GM18858 (cell line): ENCODE data around the gene CARD9.

Source experiments
- ATAC-seq: cut with Tn5 transposase; IDR thresholded peaks from one replicate; pipeline ENCODE4 v1.9.1; 2021; ENCODE audit not compliant: unreplicated experiment

CARD9 gene

DNA sequence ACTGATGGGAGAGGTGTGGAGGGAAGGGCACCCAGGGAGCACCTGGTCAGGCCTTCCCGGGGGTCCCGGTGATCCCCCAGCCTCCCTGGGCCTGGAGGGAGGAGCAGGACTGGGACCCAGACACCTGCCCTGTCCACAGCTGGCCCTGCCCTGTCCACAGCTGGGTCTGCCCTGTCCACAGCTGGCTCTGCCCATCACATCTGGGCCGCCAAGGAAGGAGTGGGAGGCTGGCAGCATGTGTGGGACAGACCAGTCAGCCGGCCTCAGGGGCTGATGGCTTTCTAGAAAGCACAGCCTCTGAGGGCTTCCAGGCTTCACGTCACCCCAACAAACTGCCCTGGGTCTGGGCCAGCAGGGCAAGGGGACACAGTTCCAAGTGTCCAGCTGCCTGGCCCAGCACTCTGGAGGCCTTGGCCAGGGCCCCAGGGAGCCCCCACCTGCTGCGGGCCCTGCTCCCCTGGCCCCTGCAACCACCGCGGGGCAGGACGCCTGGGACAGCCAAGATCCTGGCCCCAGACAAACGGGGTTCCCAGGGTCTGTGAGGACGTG, 22.1 kb downstream of the CARD9 start:
- no peak for ATAC-seq

DNA sequence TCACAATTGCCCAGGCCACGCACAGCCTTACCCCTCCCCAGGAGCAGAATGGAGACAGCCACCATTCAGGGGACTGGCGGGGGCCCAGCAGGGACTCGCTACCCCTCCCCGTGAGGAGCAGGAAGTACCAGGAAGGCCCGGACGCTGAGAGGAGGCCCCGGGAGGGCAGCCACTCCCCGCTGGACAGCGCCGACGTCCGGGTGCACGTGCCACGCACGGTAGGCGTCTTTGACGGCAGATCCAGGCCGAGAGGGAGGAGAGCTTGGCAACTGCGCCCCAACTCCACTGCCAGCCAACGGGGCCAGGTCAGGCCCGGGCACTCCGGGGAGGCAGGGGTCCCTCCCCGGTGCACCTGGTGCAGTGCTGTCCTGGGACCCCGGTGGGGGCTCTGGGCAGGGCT, 23.9 kb downstream of the CARD9 start:
- no peak for ATAC-seq

DNA sequence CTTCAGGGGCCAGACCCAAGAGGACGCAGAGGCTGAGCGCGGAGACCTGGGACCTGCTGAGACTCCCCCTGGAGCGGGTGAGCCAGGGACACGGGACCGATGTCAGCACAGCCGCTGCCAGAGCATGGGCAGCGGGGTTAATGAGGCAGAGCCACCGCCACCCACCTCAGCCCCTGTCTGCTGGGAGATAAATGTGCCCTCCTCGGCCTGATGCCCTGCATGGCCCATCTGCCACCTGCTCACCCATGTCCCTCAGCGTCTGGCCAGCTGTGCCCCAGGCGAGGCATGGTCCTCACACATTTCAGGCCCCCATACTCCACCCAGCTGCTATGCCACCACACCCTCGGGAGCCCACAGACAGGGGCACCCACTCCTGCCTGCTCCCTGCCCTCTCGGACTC, 24.8 kb downstream of the CARD9 start:
- ATAC-seq = no peak

DNA sequence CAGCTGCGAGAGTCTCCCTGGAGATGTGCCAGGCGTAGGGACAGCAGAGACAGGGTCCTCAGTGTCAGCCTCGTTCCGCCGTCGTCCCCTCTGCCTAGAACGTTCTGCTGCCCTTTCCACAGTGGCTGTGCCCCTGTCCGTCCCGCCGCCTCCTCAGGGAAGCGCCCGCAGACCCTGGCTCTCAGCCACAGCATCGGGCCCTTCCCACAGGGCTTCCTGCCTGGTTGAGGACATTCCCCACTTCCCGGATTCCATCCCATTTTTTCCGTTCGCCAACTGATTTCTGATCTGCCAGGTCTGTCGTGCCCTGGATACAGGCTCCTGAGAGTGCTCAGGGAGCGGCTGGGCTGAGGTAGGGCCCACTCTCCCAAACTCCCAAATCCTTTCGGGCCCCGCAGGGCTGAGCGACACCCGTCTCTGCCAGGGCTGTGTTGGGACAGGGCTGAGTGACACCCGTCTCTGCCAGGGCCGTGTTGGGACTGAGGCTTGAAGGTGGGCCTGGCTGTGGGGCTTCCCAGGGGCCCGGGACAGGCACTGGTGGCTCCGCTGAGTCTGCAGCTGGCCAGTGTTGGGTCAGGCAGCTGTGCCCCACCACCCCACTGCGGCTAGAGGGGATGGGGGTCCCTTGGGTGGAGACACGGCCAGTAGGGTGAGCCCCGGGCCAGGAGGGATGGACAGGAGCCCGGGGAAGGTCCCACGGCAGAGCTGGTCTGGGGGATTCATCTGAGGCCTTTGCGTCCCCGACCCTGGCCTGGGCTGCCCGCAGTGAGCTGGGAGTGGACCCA, 25.8 kb downstream of the CARD9 start:
- ATAC-seq = no peak

DNA sequence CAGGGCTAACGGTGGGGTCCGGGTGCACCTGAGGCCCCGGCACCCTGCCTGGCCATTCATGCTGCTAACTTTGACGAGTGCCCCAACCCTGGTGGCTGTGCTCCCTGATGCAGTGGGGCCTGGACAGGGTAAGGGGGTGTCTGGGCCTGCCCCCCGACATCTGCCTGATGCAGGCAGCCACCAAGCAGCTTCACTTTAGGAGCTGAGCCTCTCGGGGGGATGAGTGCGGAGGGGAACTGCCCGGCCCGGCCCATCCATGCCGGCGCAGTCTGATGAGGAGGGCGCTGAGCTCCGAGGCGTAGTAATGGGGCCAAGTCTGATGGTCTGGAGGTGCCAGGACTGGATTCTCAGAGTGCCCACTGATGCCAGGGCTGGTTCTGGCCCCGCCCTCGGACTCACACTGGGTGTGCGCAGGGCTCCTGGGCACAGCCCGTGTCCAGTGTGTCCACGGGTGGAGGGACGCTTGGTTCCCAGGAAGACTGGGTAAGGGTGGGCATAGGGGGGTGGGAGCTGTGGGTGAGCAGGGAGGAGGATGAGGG, 26.5 kb downstream of the CARD9 start:
- ATAC-seq = no peak

DNA sequence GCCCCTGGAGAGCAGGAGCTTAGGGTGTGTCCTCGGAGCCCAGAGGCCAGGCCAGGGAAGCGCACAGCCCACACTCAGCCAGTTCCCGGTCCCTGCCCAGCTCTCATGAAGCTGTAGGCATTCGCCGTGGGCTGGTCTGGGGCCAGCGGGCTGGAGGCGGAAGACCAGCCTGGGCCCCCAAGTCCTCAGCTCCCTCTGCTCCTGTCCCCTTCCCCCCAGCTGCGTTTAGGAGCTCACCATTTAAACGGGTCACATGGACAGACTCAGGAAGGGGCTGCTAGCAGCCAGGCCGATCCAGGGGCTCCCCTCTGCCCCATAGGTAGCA, 27.4 kb downstream of the CARD9 start:
- no peak for ATAC-seq

DNA sequence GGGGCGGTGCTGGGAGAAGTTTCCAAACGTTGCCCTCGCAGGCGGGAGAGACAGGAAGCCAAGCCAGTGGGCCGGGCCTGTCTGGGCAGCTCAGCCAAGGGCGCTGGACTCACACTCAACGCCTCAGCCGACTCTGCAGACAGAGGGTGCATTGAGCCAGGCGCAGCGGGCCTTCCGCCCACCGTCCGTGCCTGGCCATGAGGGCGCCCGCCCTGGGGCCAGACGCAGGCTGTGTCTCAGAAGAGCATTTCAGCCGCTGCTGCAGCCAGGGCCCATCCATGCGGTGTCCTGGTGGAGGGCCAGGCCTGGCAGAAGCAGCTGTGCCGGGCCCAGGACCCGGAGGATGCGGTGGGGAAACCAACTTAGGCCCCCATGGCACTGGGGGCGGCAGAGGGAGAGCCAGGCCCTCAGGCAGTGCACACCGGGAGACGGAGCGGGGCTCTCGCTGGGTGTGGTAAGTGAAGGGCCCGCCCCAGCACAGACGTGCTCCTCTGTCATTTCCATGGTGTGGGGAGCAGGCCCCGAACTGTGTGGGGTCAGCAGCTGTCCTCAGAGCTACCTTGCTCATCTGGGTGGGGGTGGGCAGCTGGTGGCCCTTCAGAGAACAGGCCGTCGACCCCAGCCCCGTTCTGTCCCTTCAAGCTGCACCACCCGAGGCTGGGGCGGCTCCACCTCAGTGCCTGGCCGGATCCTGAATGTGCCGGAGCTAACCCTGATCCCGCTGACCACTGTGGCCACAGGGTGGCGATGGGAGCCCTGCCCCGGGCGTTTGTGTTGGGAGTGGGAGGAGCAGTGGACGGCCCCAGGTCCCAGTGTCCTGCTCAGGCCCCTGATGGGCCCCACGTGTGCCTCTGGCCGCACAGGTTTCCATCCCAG, 27.9 kb downstream of the CARD9 start:
- no peak for ATAC-seq

DNA sequence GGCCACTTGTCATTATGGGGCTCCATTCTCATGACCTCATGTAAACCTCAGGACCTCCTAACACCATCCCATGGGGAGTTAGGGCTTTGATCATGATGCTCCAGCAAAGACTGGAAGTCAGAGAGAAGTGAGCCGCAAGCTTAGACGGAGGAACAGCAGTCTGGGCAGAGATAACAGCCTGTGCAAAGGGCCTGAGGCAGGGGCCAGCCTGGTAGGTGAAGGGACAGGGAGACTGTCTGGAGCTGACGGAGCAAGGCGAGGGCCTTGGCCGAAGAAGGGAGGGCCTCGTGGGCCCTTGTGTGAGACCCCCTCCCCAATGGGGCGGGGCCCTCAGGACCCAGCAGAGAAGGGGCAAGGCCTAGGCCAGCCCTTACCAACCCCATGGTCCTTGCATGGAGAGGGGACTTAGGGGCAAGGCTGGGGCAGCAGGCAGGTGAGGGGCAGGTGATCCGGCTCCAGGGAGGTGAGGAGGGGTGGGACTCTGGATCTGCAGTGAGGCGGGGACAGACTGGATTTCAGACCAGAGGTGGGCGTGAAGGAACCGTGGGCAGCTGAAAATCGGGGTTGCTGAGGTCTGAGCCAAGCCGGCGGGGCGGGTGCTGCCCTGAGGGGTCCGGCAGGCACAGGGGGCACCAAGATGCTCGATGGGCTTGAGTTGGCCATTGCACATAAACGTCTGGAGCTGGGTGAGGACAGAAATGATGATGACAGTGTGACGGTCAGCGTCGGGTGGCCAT, 28.8 kb downstream of the CARD9 start:
- no peak for ATAC-seq

DNA sequence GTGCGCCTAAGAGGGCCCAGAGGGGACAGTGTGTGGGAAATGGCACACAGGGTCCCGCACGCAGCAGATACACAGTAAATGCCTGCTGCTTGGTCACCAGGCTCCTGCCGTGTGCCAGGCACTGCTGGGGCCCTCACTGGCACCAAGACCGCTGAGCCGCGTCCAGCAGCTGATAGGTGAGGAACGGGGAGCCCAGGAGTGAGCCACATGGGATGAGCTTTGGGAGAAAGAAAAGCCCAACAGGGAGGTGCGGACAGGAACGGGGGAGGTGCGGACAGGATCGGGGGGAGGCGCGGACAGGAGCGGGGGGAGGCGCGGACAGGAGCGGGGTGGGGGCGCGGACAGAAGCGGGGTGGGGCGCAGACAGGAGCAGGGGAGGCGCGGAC, 29.6 kb downstream of the CARD9 start:
- no peak for ATAC-seq

DNA sequence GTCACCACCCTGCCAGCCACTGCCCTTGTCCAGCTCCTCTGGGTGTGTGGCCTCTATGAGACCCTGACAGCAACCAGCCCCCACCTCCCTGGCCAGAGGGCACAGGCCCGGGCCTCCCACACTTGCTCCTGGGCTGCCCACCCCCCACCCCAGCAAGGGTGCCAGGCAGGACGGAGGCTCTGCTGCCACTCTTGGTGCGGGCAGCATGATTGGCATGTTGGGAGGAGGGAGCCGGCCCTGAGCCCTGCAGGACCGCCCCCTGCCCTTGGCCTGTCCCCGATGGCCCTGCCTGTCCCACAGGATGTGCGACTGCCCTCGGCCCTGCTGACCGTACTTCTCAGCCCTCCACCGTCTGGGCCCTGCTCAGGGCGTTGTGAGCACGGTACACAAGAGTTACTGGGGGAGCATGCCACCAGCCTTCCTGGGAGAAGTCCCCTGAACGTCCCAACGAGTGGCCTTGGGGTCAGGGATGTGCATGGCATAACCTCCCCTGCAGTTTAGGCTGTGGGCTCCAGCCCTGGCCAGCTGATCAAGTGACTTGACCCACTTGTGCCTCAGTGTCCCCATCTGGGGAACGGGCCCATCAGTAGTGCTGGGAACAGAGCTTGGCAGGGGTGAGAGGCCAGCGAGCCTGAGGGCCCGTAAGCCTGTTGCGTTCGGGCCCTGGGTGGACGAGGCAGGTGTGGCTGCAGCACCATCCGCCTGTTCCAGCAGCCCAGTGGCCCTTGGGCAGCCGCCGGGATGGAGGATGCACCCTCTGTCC, 30.2 kb downstream of the CARD9 start:
- ATAC-seq = no peak

DNA sequence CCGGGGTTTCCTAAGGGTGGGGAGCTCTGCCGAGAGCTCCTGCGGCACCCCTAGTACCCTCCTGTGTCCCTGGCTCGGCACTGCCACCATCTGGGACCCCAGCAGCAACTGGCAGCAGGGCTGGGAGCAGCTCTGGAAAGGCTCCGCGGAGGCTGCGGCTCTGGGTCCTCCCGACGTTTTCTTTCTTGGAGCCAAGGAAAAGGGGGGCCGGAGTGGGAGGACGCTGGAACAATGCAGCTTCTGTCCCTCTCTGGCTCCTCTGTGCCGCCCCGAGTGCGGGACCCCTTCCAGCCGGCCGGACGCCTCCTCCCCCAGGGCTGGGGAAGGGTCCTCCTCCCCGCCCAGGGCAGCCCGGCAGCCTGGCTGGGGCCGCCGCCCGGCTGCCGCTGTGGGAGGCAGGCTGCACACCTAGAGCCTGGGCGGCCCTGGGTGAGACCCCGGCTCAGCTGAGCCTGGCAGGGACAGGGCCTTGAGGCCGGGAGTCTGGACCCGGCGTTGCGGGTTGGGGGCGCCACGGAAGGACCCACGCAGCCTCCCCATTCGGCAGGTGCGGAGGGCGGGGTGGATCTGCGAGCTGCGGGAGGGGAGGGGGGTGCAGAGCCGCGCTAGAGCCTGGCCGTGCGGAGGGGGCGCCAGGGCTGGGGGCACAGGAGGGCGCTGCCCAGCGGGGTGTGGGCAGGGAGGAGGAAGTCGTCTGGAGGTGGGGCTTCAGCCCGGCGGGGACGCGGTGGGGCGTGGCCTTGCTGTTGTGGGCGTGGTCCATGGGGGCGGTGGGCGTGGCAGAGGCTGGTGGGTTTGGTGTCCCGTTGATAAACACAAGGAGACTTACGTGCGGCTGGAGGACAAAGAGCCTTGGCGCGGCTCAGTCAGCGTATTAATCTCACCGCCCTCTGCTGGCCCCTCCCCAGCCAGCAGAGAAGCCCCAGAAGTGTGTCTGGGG, 31.0 kb downstream of the CARD9 start:
- no peak for ATAC-seq

DNA sequence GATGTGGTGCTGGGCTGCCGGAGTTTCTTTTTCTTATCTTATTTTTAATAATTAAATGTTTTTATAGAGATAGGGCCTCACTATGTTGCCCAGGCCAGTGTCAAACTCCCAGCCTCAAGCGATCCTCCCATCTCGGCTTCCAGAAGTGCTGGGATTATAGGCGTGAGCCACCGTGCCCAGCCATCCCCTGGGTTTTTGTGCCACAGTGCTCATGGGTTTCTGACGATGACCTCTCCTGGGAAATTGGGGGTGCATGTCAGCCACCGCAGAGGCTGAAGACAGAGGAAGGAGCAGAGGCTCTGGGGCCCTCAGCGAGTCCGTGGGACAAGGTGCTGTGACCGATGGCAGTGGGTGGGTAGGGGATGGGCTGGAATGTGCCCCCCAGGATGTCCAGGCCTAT, 31.7 kb downstream of the CARD9 start:
- ATAC-seq = no peak

DNA sequence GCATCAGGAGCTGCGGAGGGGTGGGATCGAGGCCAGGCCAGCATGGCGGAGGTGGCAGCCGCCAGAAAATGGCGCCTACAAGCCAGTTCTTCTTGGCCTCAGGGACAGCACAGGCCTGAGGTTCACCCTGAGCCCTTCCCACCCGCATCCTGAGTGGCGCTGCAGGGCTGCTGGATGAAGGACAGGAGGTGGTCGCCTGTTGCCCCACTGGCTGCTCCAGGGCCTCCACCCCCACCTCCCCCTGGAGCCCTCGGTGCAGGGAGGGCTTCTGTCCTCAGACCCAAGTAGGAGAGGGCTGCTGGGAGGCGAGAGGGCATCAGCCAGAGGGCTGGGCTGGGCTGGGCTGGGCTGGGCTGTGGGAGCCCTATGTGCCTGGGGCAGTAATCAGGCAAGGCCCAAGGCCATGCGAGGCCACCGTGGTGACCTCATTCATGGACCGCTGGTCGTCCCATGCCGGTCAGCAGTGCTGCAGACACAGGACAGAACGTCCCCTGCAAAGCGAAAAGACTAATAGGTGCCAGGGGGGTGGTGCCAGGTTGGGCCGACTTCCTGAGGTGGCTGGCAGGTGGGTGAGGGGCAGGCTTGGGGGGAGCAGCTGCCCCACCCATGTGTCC, 32.3 kb downstream of the CARD9 start:
- ATAC-seq = no peak

DNA sequence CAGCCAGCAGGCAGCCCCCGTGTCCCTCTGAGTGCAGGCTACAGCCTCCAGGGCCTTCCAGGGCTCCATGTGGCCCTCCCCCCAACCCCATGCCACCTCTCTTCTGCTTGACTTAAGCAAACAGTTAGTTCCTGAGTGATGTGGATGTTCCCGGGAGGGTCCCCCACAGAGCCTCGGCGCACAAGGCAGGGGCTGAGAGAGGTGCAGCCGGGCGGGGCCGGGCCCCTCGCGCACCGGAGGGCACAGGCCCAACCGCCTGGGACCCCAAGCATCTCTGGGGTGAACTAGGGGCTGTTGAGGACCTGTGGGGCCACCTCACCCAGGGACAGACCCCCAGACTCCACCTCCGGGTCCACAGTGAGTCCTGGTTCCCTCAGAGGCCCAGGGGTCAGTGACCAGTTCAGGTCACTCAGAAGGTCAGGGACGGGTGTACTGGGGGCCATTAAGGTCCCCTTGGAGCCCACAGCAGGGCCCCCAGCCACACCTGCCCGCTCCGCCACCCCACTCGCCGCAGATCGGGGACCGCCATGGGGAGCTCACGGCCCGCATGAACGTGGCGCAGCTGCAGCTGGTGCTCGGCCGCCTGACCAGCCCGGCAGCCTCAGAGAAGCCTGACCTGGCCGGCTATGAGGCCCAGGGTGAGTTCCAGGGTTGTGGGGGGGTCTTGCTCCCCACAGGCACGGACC, 33.0 kb downstream of the CARD9 start:
- ATAC-seq = no peak

DNA sequence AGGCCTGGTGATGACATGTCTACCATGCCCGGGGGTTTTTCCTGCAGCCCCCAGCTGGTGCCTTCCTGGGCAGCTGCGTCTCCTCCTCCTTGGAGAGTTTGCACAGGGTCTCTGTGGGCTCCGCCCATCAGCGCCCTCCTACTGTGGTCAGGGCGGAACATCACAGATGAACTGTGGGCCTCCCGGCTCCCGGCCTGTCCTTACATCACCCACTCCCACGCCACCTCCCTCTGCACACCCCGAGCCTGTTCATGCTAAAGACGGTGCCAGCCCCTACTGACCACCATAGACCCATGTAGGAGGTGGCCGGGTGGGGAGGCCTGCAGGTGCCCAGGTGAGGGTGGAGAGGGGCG, 33.5 kb downstream of the CARD9 start:
- ATAC-seq = no peak

DNA sequence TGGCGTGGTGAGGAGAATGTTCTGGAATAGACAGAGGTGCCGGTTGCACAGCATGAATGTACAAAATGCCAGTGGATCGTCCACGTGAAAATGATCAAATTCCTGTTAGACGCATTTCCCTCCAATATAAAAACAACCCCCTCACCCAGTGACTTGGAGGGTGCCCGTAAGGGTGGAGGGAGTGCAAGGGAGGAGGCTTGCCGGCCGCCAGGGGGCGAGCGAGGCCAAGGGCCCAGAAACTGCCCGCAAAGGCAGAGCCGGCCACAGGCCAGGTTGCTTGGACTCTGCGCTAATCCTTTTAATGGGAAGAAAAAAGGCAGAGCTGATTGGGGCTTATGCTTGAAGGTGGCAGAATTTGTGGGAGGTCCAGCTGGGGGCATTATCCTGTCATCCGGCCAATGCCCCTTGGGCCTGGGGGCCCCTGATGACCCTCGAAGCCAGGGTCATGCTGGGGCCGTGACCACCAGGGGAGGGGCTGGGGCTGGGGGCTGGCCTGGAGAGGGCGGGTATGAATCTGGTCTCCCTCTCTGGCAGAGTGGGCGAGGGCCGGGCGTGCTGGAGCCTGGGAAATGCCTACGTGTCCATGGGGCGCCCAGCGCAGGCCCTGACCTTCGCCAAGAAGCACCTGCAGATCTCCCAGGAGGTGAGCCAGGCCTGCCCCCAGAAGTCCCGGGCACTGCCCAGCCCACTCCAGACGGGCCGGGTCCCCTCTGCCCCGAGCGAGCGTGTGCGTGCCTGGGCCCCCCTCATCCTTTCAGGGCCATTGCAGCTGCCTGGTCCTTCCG, 34.1 kb downstream of the CARD9 start:
- ATAC-seq = no peak

DNA sequence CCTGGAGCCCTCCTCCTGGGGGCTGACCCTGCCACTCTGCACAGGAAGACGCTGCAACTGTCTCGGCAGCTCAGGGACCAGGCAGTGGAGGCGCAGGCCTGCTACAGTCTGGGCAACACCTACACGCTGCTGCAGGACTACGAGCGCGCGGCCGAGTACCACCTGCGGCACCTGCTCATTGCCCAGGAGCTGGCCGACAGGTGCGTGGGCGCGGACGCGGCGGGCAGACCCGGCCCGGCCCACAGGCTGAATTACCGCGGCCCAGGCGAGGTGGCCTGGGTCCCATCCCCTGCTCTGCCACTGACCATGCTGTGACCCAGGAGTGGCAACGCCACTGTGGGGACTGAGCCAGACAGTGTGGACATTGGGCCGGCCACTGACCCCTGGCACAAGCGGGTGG, 35.0 kb downstream of the CARD9 start:
- no peak for ATAC-seq
